ENCODE results near the gene C20orf173.
A peak's percentile ranks its signal among the peaks of the same experiment; 100 is the strongest.

The C20orf173 gene

DNA sequence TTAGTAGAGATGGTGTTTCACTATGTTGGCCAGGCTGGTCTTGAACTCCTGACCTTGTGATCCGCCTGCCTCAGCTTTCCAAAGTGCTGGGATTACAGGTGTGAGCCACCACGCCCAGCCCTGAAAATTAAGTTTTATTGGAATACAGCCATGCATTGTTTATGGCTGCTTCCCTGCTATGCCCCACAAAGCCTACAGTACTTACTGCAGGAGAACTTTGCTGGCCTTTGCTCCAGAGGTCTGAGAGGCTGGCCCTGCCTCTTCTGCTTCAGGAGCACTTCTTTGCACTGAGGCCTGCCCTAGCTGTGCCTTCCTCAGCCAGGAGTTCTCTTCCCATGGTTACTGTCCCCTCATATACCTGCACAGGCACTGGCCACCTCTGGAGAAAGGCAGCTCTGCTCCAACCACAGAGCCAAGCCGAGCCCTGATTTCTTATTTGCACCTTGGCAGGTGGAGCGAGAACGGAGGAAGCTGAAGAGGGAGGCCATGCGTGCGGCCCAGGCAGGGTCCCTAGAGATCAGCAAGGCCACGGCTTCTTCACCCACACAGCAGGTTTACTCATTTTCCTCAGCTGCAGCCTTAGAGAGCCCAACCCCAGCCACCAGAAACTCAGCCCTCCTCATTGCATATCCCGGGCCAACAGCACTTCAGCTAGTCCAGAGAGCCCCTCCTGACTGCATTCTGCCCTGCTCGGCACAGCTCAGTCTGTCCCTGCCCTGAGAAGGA, 20.8 kb downstream of the C20orf173 start:
- no peak for DNase-seq

DNA sequence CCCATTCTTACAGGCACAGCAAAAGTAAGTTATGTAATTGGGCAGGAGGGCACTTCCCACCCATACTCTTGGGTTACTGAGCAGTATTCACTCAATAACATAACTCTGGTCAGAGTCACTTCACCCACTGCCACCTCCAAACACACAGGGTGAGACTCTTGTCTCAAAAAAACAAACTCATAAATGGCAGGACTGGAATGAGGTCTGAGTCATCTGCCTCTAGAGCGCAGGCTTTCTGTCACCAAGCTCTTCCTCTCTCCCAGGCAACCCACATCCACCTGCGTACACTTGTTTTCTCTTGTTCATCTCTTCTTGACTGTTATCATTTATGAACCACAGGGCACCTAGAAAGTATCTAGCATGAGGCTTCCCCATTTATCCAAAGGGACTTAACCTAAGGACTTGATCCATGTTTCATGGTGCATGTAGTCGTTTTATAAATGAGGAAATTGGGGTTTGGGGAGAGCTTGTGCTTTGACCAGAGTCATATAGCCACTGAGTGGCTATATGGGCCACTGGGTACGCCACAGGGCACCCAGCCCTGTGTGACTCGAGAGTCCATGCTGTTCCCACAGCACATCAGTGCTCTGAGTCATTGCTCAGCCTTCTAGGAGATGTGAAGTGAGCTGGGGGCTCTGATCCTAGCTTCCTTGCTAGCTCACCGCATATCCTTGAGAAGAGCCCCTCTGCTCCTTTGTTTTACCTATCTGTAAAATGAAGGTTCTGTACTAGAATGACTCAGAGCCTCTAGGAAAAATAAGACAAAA, 22.4 kb downstream of the C20orf173 start:
- DNase-seq: peak in 9 of 56 donors; percentile 10 to 57 (median 27)

DNA sequence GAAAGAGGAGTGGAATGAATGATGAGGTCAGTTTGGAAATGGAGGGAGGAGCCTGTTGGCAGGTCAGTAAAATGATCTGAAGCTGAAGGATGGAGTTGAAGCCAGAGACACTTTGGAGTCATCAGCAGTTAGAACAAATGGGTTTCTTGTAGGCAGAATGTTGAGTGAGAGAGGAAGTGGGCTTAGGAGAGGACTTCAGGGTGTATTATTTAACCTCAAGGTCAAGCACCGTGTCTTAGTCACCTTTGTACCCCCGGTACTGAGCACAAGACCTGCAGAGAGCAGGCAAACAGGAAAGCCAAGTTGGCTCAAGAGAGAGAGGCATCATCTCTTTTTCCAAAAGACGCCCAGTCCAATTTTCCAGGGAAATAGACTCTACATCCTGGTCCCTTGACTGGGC, 23.3 kb downstream of the C20orf173 start:
- no peak for DNase-seq

DNA sequence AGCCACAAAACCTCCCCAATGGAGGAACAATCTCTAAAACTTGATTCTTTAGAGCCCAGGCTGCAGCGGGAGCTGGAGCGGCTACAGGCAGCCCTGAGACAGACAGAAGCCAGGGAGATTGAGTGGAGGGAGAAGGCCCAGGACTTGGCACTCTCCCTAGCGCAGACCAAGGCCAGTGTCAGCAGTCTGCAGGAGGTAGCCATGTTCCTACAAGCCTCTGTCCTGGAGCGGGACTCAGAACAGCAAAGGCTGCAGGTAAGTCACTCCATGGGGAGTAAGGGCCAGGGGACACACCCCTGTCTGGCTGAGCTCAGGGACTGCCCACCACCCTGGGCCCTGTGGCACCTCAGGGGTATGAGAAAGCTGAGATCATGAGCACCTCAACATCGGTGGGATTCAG, 24.7 kb downstream of the C20orf173 start:
- DNase-seq: no peak

DNA sequence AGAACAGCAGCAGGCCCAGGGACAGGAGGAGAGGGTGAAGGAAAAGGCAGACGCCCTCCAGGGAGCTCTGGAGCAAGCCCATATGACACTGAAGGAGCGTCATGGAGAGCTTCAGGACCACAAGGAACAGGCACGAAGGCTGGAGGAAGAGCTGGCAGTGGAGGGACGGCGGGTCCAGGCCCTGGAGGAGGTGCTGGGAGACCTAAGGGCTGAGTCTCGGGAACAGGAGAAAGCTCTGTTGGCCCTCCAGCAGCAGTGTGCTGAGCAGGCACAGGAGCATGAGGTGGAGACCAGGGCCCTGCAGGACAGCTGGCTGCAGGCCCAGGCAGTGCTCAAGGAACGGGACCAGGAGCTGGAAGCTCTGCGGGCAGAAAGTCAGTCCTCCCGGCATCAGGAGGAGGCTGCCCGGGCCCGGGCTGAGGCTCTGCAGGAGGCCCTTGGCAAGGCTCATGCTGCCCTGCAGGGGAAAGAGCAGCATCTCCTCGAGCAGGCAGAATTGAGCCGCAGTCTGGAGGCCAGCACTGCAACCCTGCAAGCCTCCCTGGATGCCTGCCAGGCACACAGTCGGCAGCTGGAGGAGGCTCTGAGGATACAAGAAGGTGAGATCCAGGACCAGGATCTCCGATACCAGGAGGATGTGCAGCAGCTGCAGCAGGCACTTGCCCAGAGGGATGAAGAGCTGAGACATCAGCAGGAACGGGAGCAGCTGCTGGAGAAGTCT, 25.5 kb downstream of the C20orf173 start:
- DNase-seq: peak in 6 of 56 donors; percentile 9 to 38 (median 16)

DNA sequence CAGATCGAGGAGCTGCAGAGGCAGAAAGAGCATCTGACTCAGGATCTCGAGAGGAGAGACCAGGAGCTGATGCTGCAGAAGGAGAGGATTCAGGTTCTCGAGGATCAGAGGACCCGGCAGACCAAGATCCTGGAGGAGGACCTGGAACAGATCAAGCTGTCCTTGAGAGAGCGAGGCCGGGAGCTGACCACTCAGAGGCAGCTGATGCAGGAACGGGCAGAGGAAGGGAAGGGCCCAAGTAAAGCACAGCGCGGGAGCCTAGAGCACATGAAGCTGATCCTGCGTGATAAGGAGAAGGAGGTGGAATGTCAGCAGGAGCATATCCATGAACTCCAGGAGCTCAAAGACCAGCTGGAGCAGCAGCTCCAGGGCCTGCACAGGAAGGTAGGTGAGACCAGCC, 26.2 kb downstream of the C20orf173 start:
- no peak for DNase-seq

DNA sequence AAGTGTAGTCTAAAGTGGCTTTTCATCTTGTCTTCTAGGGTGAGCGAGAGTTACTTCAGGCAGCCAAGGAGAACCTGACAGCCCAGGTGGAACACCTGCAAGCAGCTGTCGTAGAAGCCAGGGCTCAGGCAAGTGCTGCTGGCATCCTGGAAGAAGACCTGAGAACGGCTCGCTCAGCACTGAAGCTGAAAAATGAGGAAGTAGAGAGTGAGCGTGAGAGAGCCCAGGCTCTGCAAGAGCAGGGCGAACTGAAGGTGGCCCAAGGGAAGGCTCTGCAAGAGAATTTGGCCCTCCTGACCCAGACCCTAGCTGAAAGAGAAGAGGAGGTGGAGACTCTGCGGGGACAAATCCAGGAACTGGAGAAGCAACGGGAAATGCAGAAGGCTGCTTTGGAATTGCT, 27.1 kb downstream of the C20orf173 start:
- no peak for DNase-seq

DNA sequence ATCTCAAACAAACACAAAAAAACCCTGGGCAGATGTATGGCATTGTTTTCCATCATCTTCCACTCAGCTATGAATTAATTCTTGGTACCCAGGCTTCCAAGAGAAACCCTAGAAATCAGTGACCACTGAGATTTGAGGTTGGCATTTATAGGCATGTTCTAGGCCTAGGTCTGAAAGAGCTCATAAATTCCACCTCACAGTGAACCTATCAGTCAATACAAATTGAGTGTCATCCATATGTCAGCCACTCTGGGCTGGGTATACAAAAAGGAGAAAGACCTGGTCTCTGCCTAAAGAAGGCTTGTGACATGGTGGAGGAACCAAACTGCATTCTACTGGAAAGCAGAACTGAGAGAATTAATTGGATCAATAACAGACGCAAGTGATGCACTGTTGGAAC, 30.2 kb downstream of the C20orf173 start:
- DNase-seq: no peak

DNA sequence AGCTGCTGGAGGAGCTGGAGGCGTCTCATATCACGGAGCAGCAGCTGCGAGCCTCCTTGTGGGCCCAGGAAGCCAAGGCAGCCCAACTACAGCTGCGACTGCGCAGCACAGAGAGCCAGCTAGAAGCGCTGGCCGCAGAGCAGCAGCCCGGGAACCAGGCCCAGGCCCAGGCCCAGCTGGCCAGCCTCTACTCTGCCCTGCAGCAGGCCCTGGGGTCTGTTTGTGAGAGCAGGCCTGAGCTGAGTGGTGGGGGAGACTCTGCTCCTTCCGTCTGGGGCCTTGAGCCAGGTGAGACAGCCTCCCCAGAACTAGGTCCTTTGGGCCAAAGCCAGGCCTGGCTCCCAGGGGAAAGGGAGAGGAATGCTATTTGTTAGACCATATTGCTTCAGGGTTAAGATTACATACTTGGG, 31.7 kb downstream of the C20orf173 start:
- DNase-seq: peak in 48 of 56 donors; percentile 11 to 81 (median 56)

DNA sequence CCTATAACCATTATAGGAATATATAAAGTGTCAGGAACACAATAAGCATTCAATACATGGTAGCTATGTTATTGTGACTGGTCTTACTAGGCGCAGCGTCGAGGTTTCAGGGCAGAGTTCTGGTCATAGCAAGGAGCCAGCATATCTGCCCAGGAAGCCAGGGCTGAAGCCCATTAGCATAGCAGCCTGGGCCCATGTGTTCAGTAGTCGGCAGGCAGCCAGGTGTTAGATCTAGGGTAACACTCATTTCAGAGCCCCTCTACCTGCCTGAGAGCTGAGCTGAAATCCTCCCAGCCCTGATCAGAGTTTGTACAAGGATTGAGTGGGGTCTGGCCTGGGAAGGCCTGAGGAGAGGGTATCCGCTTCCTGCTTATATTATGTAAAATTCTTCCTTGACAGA, 32.1 kb downstream of the C20orf173 start:
- no peak for DNase-seq

DNA sequence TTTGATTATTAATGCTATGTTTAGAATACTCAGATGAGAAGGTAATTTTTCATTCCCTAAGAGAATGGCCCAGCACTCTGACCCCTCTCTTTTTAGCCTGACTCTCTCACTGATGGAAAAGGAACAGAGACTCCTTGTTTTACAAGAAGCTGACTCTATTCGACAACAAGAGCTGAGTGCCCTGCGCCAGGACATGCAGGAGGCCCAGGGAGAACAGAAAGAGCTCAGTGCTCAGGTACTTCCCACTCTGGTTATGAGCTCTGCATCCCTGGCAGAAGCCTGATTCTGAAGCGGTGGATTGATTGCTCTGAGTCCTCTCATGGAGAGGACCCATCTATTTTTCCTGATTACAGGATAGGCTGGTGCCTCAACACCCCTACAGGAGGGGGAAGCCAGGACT, 33.0 kb downstream of the C20orf173 start:
- no peak for DNase-seq

DNA sequence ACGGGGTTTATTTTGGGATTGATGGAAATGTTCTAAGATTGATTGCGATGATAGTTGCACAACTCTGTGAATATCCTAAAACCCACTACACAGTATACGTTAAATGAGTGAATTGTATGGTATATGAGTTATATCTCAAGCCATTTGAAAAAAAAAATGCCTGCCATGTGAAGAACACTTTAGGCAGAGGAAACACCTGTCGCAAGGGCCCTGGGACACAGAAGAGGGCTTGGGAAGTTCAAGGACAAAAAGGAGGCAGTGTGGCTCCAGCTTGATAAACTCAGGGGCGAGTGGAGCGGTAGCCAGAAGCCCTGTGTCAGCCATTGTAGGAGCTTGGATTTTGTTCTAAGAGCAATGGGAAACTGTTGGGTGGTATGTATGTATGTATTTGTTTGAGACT, 37.1 kb downstream of the C20orf173 start:
- DNase-seq: no peak

DNA sequence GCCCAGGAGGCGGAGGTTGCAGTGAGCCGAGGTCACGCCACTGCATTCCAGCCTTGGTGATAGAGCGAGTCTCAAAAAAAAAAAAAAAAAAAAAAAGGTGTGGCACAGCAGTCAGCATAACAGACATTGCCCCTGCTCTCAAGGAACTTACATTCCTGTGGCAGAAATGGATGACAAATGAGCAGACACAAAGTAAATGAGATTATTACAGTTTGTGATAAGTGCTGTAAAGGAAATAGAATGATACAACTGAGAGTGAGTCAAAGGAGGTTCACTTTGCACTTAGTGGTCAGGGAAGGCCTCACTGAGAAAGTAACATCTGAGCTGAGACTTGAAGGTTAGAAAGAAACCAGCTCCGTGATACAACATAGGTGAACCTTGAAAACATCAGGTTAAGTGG, 37.6 kb downstream of the C20orf173 start:
- DNase-seq: no peak

DNA sequence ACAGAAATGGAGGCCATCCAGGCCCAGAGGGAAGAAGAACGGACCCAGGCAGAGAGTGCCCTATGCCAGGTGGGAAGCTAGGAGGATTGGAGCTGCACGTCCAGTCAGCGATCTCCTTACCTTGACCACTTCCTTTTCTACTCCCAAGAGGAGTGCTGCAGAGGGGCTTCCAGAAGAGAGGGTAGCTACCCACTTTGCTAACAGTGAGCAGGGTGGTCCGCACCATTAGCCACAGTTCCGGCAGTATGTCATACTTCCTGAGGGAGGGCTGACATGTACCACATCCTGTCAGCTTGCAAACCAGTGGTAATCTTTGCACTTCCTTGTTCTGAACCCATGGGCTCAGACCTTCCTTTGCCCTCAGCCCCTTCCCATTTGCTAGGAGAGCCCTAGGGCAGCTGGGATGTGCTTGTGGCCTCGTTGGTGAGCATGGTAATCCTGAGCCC, 38.7 kb downstream of the C20orf173 start:
- peak in 1 of 56 donors; percentile 9 for DNase-seq

DNA sequence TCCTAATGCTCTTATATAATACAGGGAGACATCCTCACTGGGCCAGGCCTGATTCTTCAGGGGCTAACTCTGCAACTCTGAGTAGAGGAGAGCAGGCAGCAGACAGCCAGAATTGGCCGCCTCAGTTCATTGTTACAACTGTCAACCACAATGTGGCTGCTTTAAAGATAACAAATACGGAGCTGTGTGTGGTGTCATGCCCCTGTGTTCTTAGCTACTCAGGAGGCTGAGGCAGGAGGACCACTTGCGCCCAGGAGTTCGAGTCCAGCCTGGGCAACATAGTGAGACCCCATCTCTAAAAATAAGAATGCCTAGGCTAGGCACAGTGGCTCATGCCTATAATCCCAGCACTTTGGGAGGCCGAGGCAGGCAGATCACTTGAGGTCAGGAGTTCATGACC, 39.7 kb downstream of the C20orf173 start:
- DNase-seq: no peak

DNA sequence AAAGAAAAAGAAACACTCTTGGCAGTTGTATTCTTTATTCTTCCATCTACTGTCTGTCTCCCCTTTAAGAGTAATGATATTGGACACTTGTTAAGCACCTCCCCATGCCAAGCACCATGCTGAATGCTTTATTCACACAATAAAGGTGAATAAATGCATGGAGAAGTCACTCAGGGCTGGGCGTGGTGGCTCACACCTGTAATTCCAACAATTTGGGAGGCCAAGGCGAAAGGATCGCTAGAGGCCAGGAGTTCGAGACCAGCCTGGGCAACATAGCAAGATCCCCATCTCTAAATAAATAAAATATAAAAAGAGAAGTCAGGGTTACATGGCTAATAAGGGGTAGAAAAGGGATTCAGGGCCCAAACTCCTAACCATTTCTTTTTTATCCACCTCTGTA, 42.0 kb downstream of the C20orf173 start:
- no peak for DNase-seq

DNA sequence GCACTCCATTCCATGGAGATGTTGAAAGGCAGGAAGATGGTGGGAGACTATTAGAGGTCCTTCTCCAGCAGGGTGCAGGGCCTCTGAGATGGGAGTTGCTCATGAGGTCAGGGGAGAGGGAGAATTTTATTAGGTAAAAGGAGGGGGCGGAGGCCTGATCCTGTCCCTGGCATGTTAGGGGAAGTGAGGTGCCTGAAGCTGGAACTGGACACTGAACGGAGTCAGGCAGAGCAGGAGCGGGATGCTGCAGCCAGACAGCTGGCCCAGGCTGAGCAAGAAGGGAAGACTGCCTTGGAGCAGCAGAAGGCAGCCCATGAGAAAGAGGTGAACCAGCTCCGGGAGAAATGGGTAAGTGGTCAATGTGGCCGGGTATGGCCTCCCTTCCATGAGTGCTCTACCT, 49.7 kb downstream of the C20orf173 start:
- DNase-seq: no peak

DNA sequence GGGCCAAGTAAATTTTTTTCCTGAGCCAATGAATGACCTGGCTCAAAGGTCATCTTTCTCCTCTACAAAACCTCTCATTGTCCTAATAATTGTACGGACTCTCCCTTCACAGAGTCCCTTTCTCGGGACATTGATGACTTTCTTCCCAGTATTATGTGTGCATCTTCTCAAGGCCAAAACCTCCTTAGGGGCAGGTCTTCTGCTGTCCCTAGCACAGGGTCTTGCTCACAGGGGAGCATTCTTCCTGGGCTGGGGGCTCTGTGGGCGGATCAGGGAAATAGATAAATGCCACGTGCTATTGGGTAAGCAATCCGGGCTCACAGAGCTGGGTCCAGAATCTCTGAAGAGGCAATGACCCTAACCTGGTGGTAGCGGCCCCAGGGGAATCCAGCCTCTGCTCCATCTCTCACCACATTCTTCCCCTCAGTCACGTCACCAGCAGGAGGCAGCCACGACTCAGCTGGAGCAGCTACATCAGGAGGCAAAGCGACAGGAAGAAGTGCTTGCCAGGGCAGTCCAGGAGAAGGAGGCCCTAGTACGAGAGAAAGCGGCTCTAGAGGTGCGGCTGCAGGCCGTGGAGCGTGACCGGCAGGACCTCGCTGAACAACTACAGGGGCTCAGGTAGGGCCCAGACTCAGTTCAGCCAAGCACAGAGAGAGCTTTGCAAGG, 50.5 kb downstream of the C20orf173 start:
- no peak for DNase-seq
